ENCODE measurements around the gene THOC6.
"Not testable (repeated sequence)": the region's sequence is repeated elsewhere in the genome, so short reads cannot be mapped to it uniquely, and the experiment has no call there.

The THOC6 gene

GRCh38 chr16:3030222-3031212 lies 6.7 kb downstream of the THOC6 start:
- no peak for DNase-seq (ENCODE audit: low read depth in 2 of 2)

GRCh38 chr16:3032624-3033023 lies 8.8 kb downstream of the THOC6 start:
- DNase-seq (ENCODE audit: low read depth in 2 of 2), result no peak

GRCh38 chr16:3035289-3035971 lies 11.6 kb downstream of the THOC6 start:
- DNase-seq (ENCODE audit: low read depth in 2 of 2), result no peak

- no peak for DNase-seq (ENCODE audit: low read depth in 2 of 2)
Measured at GRCh38 chr16:3035972-3036725, 12.3 kb downstream of the THOC6 start.

- no peak for DNase-seq (ENCODE audit: low read depth in 2 of 2)
Measured at GRCh38 chr16:3036726-3037315, 13.0 kb downstream of the THOC6 start, which contains the start of gene BICDL2. Gene BICDL2 (minus strand): TSS chr16:3036944. CDS start chr16:3035496, 1,448 bp downstream.

- no peak for DNase-seq (ENCODE audit: low read depth in 2 of 2)
Measured at GRCh38 chr16:3038256-3038655, 14.4 kb downstream of the THOC6 start.

GRCh38 chr16:3038896-3039295 lies 15.1 kb downstream of the THOC6 start:
- no peak for DNase-seq (ENCODE audit: low read depth in 2 of 2)

GRCh38 chr16:3042376-3042775 lies 18.5 kb downstream of the THOC6 start:
- no peak for DNase-seq (ENCODE audit: low read depth in 2 of 2)

GRCh38 chr16:3044708-3045107 lies 20.9 kb downstream of the THOC6 start:
- DNase-seq (ENCODE audit: low read depth in 2 of 2), result no peak

- DNase-seq (ENCODE audit: low read depth in 2 of 2), result no peak
Measured at GRCh38 chr16:3045758-3046640, 22.2 kb downstream of the THOC6 start, which contains the start of gene MMP25. Gene MMP25 (plus strand): TSS chr16:3046561. CDS start chr16:3046918, 357 bp downstream.

GRCh38 chr16:3046641-3047386 lies 23.0 kb downstream of the THOC6 start:
- DNase-seq (ENCODE audit: low read depth in 2 of 2), result no peak

GRCh38 chr16:3047387-3047720 lies 23.5 kb downstream of the THOC6 start:
- no peak for DNase-seq (ENCODE audit: low read depth in 2 of 2)

GRCh38 chr16:3049921-3050481 lies 26.2 kb downstream of the THOC6 start:
- no peak for DNase-seq (ENCODE audit: low read depth in 2 of 2)

GRCh38 chr16:3050487-3050886 lies 26.7 kb downstream of the THOC6 start:
- DNase-seq (ENCODE audit: low read depth in 2 of 2), result no peak

- no peak for DNase-seq (ENCODE audit: low read depth in 2 of 2)
Measured at GRCh38 chr16:3051009-3051408, 27.2 kb downstream of the THOC6 start.

GRCh38 chr16:3051494-3051893 lies 27.7 kb downstream of the THOC6 start:
- DNase-seq (ENCODE audit: low read depth in 2 of 2), result no peak

GRCh38 chr16:3052571-3053329 lies 28.9 kb downstream of the THOC6 start:
- not testable (repeated sequence) for DNase-seq (ENCODE audit: low read depth in 2 of 2)

GRCh38 chr16:3053330-3053710 lies 29.5 kb downstream of the THOC6 start:
- not testable (repeated sequence) for DNase-seq (ENCODE audit: low read depth in 2 of 2)

Measured in stimulated activated CD4-positive, alpha-beta T cell treated with anti-CD3 and anti-CD28 coated beads, Interleukin-15, amount 100 ng/mL, for 48 hours (primary cell).